ENCODE data around the gene TTC7B.

- TF ChIP-seq, protein P1, sequence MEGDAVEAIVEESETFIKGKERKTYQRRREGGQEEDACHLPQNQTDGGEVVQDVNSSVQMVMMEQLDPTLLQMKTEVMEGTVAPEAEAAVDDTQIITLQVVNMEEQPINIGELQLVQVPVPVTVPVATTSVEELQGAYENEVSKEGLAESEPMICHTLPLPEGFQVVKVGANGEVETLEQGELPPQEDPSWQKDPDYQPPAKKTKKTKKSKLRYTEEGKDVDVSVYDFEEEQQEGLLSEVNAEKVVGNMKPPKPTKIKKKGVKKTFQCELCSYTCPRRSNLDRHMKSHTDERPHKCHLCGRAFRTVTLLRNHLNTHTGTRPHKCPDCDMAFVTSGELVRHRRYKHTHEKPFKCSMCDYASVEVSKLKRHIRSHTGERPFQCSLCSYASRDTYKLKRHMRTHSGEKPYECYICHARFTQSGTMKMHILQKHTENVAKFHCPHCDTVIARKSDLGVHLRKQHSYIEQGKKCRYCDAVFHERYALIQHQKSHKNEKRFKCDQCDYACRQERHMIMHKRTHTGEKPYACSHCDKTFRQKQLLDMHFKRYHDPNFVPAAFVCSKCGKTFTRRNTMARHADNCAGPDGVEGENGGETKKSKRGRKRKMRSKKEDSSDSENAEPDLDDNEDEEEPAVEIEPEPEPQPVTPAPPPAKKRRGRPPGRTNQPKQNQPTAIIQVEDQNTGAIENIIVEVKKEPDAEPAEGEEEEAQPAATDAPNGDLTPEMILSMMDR (IDR thresholded peaks at IDR 0.05; ENCODE audit: extremely low read depth in 1 of 2, insufficient read depth in 1 of 2, low read depth in 1 of 2, low read length in 2 of 2): no peak
- TF ChIP-seq POLR2A (IDR thresholded peaks at IDR 0.05; ENCODE audit: low read depth, low read length) (no peak), EZH2 (IDR thresholded peaks at IDR 0.05; ENCODE audit: borderline replicate concordance, low read depth, low read length, severe bottlenecking) (no peak), POLR2AphosphoS5 (IDR thresholded peaks at IDR 0.05; ENCODE audit: insufficient read depth, low read depth, low read length) (no peak), FOS (IDR thresholded peaks at IDR 0.05; ENCODE audit: borderline replicate concordance, insufficient read depth, low read length) (no peak), JUN (IDR thresholded peaks at IDR 0.05; ENCODE audit: borderline replicate concordance, insufficient read depth, insufficient read length, low read depth) (no peak), MYC (IDR thresholded peaks at IDR 0.05; ENCODE audit: low read depth, low read length) (no peak), GATA2 (IDR thresholded peaks at IDR 0.05; ENCODE audit: insufficient read depth, insufficient read length, low read depth, low read length) (no peak)
- TF ChIP-seq, protein P2, sequence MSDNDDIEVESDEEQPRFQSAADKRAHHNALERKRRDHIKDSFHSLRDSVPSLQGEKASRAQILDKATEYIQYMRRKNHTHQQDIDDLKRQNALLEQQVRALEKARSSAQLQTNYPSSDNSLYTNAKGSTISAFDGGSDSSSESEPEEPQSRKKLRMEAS (IDR thresholded peaks at IDR 0.05; ENCODE audit: insufficient read depth, insufficient read length): no peak
Observed at GRCh38 chr14:90813442-90813841, 2.8 kb downstream of the TTC7B start.

All from endothelial cell of umbilical vein (primary cell).